ENCODE data around the gene RHOB. TPM values are rescaled to one million over a fixed set of nuclear protein-coding genes. Genes with fewer than 3 reads are reported as not detected.

RHOB gene
- polyA plus RNA-seq, 3 donors from 2014 or later, result 0.91 to 4.8 (median 4.4) TPM

DNA sequence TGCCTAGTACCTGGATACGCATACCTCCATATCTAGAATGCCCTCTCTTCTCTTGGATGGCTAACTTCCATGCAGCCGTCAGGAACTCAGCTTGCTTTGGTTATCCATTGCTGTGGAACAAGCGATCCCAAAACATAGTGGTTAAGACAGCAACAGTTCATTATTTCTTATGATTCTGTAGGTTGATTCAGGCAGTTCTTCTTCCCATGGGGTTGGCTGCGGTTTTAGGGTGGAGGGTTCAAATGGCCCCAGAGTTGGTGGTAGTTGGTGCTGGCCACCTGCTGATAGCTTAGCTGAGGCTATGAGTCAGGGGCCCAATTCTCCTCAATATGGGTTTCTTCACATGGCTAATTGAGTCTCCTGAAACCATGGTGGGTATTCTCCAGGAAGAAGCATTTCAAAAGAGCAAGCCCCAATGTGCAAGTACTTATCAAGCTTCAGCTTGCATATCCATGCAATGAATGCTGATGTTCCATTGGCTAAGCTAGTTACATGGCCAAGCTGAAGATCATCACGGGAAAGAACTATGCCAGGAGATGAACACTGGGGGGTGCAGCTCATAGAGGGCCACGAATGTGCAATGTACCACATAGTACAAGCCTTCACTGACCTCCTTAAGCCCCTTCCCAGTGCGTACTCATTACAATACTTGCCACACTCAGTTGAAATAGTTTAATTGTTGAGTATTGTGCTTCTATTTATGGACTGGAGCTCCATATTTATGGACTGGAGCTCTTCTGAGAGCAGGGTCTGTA, 10.0 kb upstream of the RHOB start:
- no peak overlapping the region for H3K27ac Mint-ChIP-seq
- no peaks in the 10 kb centered on the region for H3K9me3 Mint-ChIP-seq
- no peaks in the 10 kb centered on the region for H3K36me3 Mint-ChIP-seq
- H3K4me3 Mint-ChIP-seq, result no peak overlapping the region
- H3K27me3 Mint-ChIP-seq (ENCODE audit: low read depth in 3 of 3), result peaks cover 0 to 6% (median 4%) of the 10 kb centered on the region in 3 donors
- DNase-seq, result no peak
- H3K4me1 Mint-ChIP-seq, result peaks cover 0 to 1% of the 10 kb centered on the region in 2 donors

DNA sequence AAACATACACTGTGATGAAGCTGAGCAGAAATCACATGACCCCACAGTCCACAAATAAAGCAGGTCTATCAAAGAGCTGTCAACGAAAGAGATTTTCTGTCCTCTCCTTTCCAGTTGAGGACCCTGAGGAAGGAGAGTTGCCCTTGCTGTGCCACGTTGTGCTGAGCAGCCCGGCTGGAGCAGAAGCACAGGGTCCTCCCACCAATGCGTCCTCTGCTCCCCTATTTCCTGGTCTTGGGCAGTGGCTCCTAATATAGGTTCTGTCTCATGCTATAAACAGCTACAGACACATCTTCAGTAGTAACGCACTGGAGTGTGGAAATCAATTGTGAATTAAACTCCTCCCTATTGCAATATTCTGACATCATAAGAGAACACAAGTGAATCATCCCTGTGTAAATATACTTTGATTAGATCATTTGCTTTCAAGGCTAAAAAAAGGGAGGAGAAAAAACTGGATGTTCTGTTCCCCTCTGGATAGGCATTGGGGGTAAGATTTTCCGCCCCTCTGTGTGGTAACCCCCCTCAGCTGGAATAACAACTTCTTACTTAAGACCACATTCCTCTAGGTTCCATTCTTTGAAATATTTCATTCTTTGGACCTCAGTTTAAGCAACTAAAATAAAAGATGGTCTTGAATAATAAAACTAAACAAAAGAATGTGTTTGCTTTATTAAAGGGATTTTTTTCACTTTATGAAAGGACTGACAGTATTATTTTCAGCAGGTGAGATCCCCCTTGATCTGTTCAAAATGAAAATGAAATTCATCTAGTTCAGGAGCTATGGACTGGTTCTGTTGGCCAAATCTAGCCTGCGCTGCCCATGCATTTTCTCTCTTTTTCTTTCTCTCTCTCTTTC, 8.3 kb upstream of the RHOB start:
- no peak overlapping the region for H3K4me3 Mint-ChIP-seq
- H3K36me3 Mint-ChIP-seq, result no peaks in the 10 kb centered on the region
- peaks cover 0 to 1% of the 10 kb centered on the region in 2 donors for H3K4me1 Mint-ChIP-seq
- H3K9me3 Mint-ChIP-seq, result no peaks in the 10 kb centered on the region
- H3K27me3 Mint-ChIP-seq (ENCODE audit: low read depth in 3 of 3), result peaks cover 0 to 6% (median 2%) of the 10 kb centered on the region in 3 donors
- no peak overlapping the region for H3K27ac Mint-ChIP-seq
- DNase-seq, result no peak

DNA sequence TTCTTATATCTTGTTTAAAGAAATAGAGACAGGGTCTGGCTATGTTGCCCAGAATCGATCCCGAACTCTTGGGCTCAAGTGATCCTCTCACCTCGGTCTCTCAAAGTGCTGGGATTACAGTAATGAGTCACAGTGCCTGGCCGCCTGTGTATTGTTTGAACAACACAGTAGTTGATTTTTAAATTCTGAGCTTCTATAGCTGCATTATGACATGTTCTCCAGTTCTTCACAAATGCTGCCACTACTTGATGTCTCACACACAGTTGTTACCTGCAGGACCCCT, 7.7 kb upstream of the RHOB start:
- Mint-ChIP-seq H3K36me3 (no peaks in the 10 kb centered on the region), H3K27ac (no peak overlapping the region)

DNA sequence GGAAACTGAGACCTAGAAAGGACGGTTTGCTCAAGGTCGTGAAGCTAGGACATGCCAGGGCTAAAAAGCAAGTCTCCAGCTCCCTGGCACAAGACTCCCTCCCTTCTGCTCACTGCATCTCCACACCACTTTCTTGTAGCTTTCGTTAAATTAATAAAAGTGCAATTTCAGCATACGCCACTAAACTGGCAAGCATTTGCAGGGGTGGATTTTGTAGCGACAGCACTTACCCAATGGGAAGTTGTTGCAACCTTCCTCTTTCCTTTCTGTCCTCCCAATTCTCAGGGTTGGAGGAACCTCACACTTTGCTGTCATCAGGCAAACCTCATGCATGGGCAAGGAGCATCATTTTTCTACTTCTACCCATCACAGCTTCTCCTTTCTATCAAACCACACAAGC, 7.4 kb upstream of the RHOB start:
- no peaks in the 10 kb centered on the region for H3K9me3 Mint-ChIP-seq
- peak overlapping the region in 1 of 6 donors; percentile 59 for H3K27ac Mint-ChIP-seq
- H3K4me1 Mint-ChIP-seq, result peaks cover 0 to 1% of the 10 kb centered on the region in 2 donors
- no peaks in the 10 kb centered on the region for H3K36me3 Mint-ChIP-seq
- DNase-seq, result no peak
- no peak overlapping the region for H3K4me3 Mint-ChIP-seq
- H3K27me3 Mint-ChIP-seq (ENCODE audit: low read depth in 3 of 3), result peaks cover 0 to 6% (median 5%) of the 10 kb centered on the region in 3 donors

More for the DNA sequence above, 7.7 kb upstream of the RHOB start:
- Mint-ChIP-seq H3K4me1 (peaks cover 0 to 1% of the 10 kb centered on the region in 2 donors), H3K27me3 (ENCODE audit: low read depth in 3 of 3) (peaks cover 0 to 6% (median 5%) of the 10 kb centered on the region in 3 donors), H3K4me3 (no peak overlapping the region), H3K9me3 (no peaks in the 10 kb centered on the region)
- DNase-seq, result no peak

DNA sequence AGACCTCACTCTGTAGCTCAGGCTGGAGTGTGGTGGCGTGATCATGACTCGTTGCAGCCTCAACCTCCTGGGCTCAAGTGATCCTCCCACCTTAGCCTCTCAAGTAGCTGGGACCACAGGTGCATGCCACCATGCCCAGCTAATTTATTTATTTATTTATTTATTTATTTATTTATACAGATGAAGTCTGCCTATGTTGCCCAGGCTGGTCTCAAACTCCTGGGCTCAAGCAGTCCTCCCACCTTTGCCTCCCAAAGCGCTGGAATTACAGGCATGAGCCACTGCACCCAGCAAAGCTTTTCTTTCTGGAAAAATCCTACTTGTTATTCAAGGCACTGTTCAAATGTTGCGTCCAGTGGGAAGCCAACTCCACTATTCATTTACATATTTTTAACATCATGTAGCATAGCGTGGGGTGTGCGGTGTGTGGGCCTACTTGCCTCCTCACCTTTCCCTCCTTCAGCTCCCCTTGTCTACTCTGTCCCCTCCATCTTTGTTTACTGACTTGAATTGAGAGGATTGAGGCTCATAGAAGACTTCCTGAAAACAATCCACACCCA, 6.8 kb upstream of the RHOB start:
- H3K9me3 Mint-ChIP-seq, result no peaks in the 10 kb centered on the region
- H3K4me1 Mint-ChIP-seq, result peaks cover 0 to 1% of the 10 kb centered on the region in 2 donors
- H3K4me3 Mint-ChIP-seq, result no peak overlapping the region
- H3K27ac Mint-ChIP-seq, result peak overlapping the region in 1 of 6 donors; percentile 30
- peaks cover 0 to 6% (median 5%) of the 10 kb centered on the region in 3 donors for H3K27me3 Mint-ChIP-seq (ENCODE audit: low read depth in 3 of 3)
- DNase-seq, result no peak
- no peaks in the 10 kb centered on the region for H3K36me3 Mint-ChIP-seq

DNA sequence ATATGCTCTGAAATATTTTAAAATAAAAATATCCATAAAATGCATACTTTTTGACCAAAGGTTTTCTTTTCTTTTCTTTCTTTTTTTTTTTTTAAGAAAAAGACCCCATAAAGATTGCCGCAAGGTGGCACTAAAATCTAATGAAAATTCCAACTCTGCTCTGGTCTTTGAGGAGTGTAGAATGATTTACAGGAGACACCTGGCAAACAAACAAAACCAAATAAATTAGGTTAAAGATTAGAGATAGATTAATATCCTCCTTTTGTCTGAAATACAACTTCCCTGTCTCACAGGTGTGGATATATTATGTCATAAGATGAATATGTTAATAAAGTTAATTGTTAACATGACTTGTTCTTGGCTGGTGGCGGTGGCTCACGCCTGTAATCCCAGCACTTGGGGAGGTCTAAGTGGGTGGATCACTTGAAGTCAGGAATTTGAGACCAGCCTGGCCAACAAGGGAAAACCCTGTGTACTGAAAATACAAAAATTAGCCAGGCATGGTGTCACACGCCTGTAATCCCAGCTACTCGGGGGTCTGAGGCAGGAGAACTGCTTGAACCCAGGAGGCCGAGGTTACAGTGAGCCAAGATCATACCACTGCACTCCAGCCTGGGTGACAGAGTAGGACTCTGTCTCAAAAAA, 3.5 kb upstream of the RHOB start:
- H3K9me3 Mint-ChIP-seq, result no peaks in the 10 kb centered on the region
- H3K4me1 Mint-ChIP-seq, result peaks cover 8 to 10% of the 10 kb centered on the region in 2 donors
- H3K27ac Mint-ChIP-seq, result no peak overlapping the region
- no peaks in the 10 kb centered on the region for H3K36me3 Mint-ChIP-seq
- DNase-seq, result peak; percentile 52 to 58 (median 54)
- H3K27me3 Mint-ChIP-seq (ENCODE audit: low read depth in 3 of 3), result peaks cover 3 to 10% (median 9%) of the 10 kb centered on the region in 3 donors
- no peak overlapping the region for H3K4me3 Mint-ChIP-seq

DNA sequence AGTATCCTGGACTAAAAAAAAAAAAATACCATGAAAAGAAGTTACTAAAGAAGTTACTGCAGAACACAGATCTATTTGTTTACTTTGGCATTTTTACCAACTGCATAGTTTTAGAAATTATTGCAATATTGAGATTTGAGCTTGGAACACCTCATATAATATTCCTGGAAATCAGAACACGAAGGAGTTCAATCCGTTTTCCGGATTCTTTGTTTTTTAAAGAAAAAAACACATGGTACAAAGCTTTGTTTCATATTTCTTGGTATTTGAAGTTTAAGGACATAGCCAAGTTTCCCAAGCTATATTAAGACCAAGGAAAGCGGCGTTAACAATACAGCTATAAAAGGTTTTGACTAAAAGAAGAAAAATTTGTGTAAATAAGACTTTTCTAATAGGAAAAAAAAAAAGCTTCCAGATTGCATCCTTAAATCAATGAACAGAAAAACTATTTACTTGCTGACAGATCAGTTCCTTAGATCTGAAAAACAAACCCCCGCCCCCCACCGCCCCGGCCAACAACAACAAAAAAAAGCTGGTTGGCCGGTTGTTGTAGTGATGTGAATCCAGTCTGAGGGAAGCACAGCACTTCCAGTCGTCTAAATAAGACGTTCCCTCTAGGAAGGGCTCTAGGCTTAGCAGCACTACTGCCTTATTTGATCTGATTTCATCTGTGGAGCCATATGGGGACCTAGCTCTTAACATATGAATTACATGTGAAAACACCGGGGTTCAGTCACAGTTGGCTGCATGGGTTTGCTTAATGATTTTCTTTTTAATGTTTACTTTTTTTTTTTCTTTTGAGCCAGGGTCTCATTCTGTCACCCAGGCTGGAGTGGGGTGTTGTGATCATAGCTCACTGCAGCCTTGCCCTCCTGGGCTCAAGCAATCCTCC, 2.5 kb upstream of the RHOB start:
- Mint-ChIP-seq H3K4me1 (peaks cover 16 to 17% of the 10 kb centered on the region in 2 donors), H3K27me3 (ENCODE audit: low read depth in 3 of 3) (peaks cover 3 to 10% (median 9%) of the 10 kb centered on the region in 3 donors), H3K9me3 (no peaks in the 10 kb centered on the region), H3K36me3 (peaks cover 0 to 1% (median 0%) of the 10 kb centered on the region in 3 donors), H3K27ac (no peak overlapping the region), H3K4me3 (no peak overlapping the region)
- no peak for DNase-seq

DNA sequence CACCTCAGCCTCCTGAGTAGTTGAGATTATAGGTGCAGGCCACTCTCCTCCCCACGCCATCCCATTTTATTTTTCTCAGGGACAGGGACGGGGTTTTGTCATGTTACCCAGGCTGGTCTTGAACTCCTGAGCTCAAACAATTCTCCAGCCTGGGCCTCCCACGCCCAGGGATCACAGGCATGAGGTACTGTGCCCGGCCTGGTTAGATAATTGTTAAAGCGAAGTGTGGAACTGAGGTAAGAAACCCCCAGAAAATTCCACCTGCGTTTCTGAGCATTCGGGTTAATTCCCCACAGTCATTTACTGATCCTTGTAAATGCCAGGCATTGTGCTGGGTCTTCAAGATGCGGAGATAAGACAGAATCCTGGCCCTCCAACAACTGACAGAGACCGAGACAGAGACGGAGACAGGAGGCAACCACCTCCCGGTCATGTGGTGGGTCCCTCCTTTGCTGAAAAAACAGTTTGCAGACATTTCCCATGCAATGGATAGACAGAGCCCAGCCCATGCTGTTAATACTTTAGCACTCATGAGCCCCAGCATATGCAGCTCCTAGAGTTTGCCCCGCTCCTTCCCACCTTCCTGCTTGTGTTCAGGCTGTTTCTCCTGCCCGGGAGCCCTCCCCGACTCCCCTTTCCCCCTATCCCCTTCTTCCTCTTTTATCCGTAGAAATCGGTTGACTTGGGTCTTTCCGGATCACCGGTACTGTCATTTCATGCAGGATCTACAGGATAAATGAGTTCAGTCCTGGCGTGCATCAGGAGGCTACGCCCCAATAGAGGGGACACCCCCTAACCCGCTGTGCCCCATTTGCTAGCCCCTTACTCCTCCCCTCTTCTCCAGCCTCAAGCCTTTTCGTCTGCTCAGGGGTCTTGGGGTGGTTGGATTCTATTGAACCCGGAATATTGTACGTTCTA, 1.6 kb upstream of the RHOB start:
- Mint-ChIP-seq H3K4me3 (peak overlapping the region in 1 of 5 donors; percentile 0), H3K4me1 (peaks cover 16 to 23% of the 10 kb centered on the region in 2 donors), H3K27ac (no peak overlapping the region), H3K27me3 (ENCODE audit: low read depth in 3 of 3) (peaks cover 3 to 10% (median 9%) of the 10 kb centered on the region in 3 donors), H3K36me3 (peaks cover 0 to 3% (median 0%) of the 10 kb centered on the region in 3 donors), H3K9me3 (no peaks in the 10 kb centered on the region)
- DNase-seq, result no peak

DNA sequence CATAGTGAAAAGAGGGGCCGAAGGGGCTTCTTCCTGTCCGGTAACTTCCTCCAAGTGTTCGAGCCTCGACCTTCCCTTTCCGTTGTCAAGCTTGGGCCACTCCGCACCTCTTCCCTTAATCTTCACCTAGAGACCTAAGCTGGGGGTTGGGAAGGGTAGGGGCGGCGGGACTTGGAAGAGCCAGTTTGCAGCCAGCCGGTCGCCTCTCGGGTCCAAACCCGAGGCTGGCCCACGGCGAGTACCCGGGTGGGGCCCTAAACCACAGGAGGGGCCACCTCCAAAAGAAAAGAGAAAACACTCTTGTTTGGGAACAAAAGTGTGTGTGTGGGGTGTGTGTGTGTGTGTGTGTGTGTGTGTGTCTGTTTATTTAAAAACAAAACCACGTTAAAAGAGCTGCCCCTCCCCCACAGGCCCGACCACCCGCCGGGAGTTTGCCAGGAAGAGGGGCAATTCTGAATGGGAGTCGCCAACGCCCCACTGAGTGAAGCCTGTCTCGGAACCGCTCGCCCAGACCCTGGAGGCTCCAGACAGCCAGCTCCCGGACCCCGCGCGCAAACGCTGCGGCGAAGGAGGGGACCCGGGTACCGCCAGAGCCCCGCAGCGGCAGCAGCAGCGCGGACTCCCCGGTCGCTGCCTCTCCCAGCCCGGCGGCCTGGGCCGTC, 488 bp upstream of the RHOB start:
- Mint-ChIP-seq H3K4me1 (peaks cover 16 to 23% of the 10 kb centered on the region in 2 donors), H3K36me3 (peaks cover 0 to 3% (median 0%) of the 10 kb centered on the region in 3 donors), H3K27ac (peak overlapping the region in 4 of 6 donors; percentile 62 to 88 (median 77)), H3K27me3 (ENCODE audit: low read depth in 3 of 3) (peaks cover 3 to 10% (median 9%) of the 10 kb centered on the region in 3 donors), H3K9me3 (no peaks in the 10 kb centered on the region), H3K4me3 (peak overlapping the region; percentile 80 to 89 (median 87))
- DNase-seq, result no peak

DNA sequence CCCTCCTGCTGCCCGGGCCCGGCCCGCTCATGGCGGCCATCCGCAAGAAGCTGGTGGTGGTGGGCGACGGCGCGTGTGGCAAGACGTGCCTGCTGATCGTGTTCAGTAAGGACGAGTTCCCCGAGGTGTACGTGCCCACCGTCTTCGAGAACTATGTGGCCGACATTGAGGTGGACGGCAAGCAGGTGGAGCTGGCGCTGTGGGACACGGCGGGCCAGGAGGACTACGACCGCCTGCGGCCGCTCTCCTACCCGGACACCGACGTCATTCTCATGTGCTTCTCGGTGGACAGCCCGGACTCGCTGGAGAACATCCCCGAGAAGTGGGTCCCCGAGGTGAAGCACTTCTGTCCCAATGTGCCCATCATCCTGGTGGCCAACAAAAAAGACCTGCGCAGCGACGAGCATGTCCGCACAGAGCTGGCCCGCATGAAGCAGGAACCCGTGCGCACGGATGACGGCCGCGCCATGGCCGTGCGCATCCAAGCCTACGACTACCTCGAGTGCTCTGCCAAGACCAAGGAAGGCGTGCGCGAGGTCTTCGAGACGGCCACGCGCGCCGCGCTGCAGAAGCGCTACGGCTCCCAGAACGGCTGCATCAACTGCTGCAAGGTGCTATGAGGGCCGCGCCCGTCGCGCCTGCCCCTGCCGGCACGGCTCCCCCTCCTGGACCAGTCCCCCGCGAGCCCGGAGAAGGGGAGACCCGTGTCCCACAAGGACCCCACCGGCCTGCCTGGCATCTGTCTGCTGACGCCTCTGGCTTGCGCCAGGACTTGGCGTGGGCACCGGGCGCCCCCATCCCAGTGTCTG, 767 bp downstream of the RHOB start:
- peak in 1 of 3 donors; percentile 34 for DNase-seq
- Mint-ChIP-seq H3K4me1 (peaks cover 16 to 23% of the 10 kb centered on the region in 2 donors), H3K4me3 (peak overlapping the region; percentile 86 to 91 (median 89)), H3K9me3 (no peaks in the 10 kb centered on the region), H3K27me3 (ENCODE audit: low read depth in 3 of 3) (peaks cover 3 to 10% (median 9%) of the 10 kb centered on the region in 3 donors), H3K36me3 (peaks cover 0 to 3% (median 0%) of the 10 kb centered on the region in 3 donors), H3K27ac (peak overlapping the region; percentile 35 to 89 (median 77))

All from immature natural killer cell (primary cell).